GM18519 (cell line): ENCODE measurements around the gene APOL6.
"Not testable (repeated sequence)": the region's sequence is repeated elsewhere in the genome, so short reads cannot be mapped to it uniquely, and the experiment has no call there.

Experiments
- ATAC-seq: cut with Tn5 transposase; IDR thresholded peaks from one replicate; pipeline ENCODE4 v1.9.1; 2021; ENCODE audit warnings: mild to moderate bottlenecking, moderate library complexity; ENCODE audit not compliant: unreplicated experiment, low FRiP score

The APOL6 gene

DNA sequence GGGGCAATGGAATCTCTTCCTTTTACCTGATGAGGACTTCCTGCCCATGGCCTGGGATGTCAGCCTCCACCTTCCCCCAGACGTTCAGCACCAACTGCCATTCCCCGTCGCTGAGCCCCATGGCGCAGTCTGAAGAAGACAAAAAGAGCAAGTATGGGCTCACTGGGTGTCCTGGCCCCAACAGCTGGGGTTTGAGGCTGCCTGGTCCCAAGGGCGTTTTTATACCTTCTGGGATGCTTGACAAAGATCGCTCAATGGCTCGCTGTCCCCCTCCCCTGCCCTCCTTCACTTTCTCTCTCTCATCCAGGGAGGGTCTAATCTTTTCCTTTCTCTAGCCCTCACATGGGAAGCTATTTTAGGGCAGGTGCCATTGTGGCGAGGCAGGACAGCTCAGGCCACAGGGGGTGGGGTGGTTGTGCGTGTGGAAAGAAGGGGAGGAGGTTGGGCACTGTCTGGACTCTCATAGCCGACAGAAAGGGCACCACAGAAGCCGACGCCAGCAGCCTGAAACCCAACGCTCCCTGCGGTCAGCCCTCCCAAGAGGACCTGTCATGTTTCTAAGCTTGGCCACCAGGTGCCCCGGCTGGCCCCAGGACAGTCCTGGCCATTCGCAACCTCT, 31.0 kb upstream of the APOL6 start, which contains the start of gene MB:
TSS of gene MB (minus strand) at position 193 of the 619 bp plus-strand sequence. CDS start at position 121, 72 bp downstream.
- no peak for ATAC-seq

DNA sequence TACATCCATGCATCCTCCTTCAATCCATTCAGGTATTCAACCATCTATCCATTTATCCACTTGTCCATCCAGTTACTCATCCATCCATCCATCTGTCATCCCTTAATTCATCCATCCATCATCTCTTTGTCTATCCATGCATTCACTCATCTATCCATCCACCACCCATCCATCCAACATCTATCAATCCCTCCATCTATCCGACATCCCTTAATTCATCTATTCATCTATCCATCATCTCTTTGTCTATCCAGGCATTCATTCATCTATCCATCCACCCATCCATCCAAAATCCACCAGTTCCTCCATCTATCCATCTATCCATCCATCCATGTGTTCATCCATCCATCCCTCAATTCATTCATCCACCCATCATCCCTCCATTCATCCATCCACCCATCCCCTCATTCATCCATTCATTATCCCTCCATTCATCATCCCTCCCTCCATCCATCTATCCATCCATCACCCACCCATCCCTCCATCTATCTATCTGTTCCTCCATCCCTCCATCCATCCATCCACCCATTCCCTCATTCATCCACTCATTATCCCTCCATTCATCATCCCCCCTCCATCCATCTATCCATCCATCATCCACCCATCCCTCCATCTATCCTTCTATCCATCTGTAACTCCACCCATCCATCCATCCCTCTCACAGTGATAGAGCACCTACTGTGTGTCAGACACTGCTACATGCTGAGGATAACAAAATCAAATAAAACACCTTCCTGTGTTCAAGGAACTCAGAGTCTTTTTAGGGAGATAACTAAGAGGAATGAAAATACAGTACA, 29.6 kb upstream of the APOL6 start:
- no peak for ATAC-seq

DNA sequence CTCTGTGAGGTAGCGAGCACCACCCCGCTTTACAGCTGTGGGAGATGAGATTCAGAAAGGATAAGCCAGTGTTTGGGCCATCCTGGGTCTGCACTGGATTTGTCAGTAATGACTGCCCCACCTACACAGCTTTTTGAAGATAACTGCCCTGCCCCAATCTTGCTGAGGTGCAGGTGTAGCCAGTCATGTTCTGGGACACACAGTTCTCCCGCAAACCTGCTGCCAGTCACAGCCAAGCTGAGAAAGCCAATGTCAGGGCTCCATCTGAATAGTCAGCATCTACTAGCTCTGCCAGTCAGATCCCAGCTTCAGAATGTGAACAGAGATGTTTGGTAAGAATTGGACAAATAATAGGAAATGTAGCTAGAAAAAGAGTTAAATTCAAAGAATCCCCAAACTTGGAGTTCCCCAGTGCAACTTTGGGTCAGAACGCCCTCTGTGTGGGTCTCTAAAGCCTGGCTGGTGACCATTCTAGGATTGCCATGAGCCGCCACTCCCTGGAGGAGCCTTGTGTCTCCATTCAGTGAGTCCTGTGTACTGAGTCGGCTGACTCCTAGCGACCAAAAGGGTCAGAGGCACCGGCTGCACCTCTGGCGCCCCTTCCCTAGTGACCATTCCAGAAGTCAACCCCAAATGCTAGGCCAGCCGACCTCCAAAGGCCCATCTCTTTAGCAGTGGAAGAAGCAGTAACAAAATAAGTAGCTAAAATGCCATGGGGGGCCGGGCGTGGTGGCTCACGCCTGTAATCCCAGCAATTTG, 28.7 kb upstream of the APOL6 start:
- no peak for ATAC-seq

DNA sequence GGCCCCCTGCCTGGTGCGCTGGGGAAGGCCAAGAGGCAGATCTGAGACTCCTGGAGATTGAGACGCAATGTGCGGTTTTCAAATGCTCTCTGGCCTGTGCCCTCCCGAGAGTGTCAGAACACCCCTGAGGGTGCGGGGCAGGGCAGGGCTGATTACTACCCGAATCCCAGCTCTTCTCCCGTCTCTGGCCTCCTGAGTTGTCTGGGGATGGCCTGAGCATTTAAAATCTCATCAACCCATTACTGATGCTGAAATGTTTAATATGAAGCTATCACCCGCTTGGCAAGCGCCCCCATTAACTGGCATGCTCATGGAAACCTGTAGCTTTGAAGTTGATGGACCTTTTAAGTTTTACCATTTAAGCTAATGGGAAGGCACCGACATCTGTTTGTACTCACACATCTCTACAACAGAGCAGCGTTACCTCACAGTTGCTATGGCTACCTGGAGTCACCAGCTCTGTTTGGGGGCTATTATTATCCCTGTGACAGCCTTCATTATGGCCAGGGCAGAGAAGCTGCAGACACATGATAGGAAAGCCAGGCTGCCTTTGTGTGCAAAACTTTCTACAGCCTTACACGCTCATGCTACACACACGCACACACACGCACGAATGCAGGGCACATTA, 27.5 kb upstream of the APOL6 start:
- no peak for ATAC-seq

DNA sequence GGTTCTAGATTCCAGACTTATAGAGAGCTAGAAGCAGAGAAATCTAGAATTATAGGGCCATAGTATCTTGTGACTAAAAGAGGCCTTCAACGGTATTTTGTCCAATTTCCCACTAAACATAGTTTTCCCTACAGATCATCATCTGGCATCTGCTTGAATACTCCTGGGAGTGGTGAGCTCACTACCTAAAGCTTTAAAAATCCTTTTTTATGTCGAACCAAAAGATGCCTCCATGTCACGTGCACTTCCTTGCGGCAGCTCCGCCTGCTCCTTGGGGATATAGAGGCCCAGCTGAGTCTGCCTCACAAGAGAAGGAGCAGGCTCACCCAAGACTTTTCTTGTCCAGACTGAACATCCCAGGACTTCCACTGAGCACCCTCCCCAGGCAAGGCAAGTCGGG, 26.8 kb upstream of the APOL6 start:
- no peak for ATAC-seq

DNA sequence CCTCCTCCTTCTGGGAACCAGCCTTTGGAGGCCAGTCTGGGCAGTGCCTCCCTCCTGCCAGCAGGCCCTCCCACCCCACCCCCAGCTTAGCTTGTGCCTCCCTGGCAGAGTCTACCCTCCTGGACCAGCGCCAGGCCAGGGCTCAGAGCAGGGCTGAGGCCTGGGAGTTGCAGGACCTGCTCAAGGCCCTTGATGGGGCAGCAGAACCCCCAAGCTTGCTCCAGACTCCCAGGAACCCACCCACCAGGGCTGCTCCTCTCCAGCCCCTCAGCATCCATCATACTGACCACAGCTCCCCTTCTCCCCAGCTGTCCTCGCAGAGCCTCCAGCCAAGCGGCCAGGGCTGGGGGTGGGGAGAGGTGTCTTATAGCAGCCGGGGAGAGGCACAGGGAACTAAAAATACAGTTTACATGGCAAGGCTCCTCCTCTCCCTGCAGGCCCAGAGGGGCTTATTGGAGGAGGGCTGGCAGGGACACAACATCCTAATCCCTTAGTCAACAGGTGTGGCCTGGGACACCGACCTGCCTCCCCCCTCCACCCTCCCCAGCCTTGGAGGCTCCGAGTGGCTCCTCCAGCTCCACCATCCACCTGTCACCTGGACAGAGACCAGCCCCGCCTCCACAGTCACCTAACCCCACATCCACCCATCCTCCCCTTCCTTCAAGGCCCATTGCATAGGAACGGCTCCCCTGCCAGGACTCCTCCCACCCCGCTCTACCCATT, 25.9 kb upstream of the APOL6 start:
- ATAC-seq: no peak

DNA sequence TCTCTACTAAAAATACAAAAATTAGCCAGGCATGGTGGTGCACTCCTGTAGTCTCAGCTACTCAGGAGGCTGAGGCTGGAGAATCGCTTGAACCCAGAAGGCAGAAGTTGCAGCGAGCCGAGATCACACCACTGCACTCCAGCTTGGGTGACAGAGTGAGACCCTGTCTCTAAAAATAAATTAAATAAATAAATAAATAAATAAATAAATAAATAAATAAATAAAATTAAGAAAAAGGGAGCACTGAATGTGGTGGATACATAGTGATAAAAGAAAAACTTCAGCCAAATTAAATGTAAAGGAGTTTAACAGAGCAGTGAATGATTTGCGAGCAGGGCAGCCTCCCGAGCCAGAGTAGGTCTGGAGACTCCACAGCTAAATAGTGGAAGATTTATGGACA, 24.4 kb upstream of the APOL6 start:
- not testable (repeated sequence) for ATAC-seq

DNA sequence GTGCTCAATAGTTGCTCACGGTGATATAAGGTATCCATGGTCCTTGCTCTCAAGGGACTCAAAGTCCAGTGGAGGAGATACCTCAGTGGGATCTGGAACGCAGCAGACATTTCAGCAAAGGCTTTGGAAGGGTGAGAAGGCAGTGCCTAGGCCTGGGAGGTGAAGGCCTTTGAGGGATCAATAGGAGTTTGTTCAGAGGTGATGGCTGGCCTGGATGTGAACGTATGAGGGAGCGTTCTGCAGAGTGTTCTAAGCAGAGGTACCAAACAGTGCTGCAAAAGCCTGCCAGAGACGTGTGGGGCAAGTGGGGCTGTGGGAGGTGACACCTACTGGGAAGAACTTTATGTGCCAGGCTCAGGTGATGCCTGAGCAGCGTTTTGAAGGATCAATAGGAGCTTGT, 23.7 kb upstream of the APOL6 start:
- no peak for ATAC-seq

DNA sequence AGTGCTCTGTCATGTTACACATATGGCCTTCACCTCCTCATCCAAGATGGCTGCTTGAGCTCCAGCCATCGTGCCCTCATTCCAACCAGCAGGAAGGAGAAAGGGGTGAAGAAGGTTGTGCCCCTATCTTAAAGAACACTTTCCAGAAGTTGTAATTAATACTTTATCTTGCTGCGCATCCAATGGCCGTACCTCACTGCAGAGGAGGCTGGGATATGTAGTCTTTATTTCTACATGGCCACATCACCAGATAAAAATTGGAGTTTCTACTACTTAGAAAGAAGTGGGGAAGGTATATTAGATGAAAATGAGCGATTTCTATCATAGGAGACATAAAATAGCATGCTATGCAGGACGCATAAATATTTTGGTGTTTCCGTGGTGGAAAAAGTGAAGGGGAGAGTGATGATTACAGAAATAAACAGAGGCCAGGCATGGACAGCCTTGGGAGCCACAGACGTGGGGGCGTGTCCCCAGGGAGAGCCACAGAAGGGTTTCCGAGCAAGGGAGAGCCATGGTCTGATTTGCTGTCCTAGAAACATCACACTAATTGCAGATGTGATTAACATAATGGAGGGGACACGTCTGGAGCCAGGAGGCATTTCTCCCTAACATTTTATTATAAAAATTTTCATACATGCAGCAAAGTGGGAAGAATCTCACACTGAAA, 22.3 kb upstream of the APOL6 start:
- no peak for ATAC-seq

DNA sequence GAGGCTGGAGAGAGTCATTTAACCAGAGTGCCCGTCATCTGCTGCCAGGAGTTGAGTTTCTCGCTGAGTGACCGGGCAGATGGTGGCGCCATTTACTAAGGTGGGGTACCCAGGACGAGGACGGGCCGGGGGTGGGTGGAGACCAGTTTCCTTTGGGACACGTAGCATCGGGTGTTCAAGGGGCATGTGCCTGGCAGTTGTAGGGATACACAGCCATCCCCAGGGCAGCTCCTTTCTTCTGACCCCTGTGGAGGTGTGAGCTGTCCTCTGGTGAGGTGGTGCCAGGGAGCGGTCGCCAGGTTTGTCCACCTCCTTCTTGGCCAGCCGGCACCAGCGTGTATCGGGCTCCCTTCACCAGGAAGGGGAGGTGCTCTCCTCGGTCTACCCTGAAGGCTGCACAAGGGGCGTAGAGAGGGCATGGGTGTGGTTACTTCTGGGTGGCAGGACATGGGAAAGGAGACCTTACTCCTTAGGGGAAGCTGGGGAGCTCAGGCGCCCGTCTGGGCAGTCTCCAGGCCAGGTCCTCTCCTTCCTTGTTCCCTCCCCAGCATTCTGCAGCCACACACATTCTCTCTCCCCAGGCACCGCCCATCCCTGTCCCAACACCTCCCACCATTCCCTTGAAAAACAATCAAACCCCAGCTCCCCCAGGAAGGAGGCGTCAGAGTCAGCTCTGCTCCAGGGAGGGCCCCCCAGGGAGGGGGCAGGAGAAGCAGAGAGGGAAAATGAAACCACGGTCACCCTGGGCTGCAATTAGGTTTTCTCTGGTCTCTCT, 20.8 kb upstream of the APOL6 start:
- ATAC-seq: no peak

DNA sequence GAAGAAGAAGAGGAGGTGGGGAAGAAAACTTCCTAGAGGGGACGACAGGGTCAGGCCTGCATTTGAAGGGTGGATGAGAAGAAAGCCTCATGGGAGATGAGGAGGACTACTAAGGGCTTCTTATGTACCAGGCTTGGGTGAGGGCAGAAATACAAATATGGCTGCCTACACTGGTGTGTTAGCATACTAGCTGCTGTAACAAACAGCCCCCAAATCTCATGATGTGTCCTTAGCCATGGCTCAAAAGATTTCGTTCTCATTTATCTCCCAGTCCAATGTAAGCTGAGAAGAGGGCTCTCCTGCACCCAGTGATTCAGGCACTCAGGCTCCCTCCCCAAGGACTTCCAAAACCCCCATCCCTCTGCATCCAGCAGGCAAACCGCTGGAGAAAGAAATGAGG, 19.5 kb upstream of the APOL6 start:
- no peak for ATAC-seq

DNA sequence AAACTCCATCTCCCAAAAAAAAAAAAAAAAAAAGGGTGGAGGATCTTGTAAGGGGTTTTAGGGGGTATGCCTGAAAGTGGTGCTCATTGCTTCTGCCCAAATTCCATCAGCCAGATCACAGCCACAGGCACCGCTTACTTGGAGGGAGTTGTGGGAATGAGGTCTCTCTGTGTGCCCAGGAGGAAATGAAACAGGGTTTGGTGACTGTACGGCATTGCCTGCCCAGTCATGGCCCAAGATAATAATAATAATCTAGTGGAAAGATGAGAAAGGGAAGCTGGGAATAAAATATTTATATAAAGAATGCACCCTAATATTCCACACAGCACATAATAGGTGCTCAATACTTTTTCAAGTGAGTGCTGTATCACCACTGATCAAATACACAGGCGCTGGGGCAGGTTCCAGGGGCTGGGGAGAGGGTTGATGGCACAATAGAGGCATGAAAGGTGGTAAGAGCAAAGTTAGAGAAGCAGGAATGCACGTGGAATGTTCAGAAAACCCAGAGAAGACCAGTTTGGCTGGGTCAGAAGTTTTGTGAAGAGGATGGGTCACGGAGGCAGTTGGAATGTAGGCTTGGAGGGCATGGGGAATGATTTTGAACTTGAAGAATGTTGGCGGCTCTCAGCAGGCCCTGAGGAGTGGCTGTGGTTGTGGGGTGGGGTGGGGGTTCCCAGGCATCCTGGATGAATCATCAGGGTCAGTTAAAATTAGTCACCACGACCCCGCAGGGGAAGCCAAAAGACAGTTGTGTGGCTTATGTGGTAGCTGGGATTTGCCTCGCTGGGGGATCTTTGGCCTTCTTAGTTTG, 18.6 kb upstream of the APOL6 start:
- no peak for ATAC-seq

DNA sequence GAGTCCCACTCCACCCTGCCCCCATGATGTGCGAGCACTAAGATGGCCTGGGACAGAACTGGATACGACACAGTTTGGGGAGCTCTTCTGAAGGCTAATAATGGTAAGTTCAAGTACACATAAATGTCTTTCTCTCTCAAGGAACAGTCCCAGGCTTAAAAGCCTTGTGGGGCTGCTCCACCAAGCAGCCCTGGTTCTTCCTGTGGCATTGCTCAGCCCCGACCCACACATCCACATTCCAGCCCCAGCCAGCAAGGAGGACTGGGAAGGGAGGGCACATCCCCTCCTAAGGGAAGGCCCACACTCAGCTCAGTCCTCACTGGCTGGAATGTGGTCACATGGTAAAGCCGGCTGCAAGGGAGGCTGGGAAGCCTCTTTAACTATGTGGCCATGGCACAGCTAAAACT, 17.9 kb upstream of the APOL6 start:
- no peak for ATAC-seq

DNA sequence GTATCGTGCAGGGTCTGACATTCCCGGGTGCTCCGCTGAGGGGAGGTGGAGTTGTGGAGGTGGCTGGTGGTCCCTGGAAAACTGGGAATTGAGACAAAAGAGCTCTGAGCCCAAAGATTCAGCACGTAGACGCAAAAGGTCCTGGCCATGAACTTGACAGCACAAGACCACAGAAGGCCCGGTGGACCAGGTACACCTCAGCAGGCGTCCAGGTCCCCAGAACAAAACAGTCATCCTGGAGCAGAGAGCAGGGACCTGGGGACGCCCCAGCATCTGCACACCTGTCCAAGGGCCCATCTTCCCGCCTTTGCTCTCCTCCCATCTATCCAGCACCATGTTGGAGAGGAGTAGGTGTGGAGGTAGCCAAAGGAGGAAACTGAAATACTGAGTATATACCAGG, 17.4 kb upstream of the APOL6 start:
- no peak for ATAC-seq

DNA sequence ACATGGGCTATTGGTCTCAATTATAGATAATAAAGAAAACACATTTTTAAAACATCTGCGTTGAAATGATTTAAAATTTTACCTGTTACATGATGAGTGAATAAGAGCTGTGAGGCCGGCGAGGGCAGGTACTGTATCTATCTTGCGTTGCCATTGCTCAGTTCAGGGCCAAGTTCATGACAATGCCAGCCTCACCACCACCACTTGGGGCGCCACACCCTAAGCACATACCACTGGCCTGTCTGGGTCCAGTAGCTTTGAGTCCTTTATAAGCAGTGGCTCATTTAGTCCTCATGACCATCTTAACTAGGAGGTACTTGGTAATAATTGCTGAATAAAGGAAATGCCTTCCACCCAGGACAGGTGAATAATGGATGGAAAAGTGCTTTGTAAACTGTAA, 16.6 kb upstream of the APOL6 start:
- ATAC-seq: no peak

DNA sequence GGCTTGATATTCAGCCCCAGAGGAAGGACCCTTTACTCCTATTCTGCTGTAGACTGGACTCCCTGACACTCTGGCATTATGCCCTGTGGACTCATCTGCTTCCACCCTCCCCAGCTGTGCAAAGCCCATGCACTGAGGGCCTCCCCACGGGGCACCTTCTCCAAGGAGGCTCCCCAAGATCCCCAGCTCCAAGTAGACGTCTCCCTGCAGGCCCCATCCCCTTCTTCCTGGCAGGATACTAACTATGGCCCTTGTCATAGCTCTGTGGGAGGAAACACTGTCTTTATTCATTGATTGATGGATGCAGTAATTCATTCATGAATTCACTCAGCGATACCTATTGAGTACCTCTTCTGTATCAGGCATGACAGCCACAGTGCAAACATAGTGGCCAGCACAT, 15.3 kb upstream of the APOL6 start:
- ATAC-seq: no peak

DNA sequence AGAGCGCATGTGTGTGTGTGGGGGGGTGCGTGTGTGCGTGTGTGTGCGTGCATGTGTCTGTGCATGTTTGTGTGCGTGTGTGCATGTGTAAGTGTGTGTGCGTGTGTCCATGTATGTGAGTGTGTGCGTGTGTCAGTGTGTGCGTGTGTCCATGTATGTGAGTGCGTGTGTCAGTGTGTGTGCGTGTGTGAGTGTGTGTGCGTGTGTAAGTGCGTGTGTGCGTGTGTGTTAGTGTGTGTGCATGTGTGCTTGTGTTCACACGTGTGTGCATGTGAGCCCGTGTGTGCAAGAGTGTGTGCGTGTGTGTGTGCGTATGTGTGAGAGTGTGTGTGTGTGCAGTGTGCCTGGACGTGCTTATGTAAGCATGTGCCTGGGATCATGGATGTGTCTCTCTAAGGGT, 14.7 kb upstream of the APOL6 start:
- no peak for ATAC-seq

DNA sequence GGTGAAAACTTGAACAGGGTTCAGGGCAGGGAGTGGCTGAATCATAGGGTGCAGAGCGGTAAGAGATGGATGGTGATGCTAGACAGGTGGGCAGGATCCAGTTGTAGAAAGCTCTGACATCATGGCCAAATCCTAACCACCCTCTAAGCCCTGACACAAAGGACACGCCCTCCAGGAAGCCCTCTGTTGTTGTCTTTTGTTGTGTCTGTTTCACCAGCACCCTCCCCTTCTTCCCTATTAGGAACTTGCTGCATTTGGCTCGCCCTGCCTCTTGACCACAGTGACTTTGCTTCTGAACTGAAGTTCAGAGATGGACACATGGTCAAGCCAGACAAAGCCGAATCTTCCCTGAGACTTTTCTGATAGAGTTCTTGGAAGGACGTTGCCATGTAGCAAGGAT, 14.2 kb upstream of the APOL6 start:
- no peak for ATAC-seq
